GDM1 (cell line): ENCODE measurements around the gene SLC16A11.
"Not testable (repeated sequence)": the region's sequence is repeated elsewhere in the genome, so short reads cannot be mapped to it uniquely, and the experiment has no call there.

Experiments used
- DNase-seq: peaks from one replicate; lab custom pipeline; 2025; lab: John Stamatoyannopoulos, UW

The SLC16A11 gene, protein sequence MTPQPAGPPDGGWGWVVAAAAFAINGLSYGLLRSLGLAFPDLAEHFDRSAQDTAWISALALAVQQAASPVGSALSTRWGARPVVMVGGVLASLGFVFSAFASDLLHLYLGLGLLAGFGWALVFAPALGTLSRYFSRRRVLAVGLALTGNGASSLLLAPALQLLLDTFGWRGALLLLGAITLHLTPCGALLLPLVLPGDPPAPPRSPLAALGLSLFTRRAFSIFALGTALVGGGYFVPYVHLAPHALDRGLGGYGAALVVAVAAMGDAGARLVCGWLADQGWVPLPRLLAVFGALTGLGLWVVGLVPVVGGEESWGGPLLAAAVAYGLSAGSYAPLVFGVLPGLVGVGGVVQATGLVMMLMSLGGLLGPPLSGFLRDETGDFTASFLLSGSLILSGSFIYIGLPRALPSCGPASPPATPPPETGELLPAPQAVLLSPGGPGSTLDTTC

DNA sequence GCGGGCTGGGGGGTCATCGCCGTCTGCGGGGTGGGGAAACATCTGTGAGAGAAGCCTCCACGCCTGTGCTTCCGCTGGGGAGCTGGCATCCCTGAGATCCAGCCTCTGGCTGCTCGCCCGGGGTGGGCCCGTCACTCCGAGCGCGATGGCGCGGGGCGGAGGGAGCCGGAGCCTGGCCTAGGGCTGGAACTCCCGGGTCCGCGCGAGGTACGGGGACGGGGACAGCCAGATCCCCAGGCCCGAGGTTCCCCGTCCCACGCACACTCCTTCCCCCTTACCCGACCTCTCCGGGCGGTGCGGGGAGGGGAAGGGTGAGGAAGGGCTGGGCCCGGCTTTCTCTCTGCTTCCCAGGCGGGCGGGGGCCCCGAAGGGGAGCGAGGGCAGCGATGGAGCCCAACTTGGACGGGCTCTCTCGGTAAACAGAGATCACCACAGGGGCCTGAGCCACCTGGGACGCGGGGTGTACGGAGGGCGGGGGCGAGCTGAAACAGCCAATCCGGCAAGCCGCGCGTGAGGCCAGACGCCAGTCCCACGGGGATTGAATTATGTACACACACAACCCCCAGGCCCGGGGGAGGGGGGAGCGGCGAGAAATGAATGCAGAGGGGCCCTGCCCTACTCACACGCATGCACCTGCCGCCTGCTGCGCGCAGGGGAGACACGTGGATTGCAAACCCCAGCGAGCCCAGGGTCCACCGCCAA, at the start of gene SLC16A11:
SLC16A11 (minus strand) TSS at position 596 of the 702 bp plus-strand sequence; CDS start at position 17, 579 bp downstream.
- no peak for DNase-seq

DNA sequence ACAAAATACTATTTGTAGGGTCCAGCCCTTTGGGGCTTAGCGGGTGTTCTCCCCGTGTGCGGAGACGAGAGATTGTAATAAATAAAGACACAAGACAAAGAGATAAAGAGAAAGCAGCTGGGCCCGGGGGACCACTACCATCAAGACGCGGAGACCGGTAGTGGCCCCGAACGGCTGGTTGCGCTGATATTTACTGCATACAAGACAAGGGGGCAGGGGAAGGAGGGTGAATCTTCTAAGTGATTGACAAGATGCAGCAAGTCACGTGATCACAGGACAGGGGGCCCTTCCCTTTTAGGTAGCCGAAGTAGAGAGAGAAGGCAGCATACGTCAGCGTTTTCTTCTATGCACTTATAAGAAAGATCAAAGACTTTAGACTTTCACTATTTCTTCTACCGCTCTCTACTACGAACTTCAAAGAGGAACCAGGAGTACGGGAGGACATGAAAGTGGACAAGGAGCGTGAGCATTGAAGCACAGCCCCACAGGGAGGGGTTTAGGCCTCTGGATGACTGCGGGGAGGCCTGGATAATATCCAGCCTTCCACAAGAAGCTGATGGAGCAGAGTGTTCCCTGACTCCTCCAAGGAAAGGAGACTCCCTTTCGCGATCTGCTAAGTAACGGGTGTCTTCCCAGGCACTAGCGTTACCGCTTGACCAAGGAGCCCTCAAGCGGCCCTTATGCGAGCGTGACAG, 47.6 kb upstream of the SLC16A11 start:
- DNase-seq = not testable (repeated sequence)

DNA sequence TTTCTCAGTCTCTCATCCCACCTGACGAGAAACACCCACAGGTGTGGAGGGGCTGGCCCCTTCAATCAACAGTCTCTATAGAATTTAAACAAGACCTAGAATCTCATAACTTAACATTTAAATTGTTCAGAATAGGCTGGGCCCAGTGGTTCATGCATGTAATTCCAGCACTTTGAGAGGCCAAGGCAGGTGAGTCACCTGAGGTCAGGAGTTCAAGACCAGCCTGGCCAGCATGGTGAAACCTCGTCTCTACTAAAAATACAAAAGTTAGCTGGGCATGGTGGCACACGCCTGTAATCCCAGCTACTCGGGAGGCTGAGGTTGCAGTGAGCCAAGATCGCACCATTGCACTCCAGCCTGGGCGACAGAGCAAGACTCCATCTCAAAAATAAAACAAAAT, 45.7 kb upstream of the SLC16A11 start:
- DNase-seq = not testable (repeated sequence)

DNA sequence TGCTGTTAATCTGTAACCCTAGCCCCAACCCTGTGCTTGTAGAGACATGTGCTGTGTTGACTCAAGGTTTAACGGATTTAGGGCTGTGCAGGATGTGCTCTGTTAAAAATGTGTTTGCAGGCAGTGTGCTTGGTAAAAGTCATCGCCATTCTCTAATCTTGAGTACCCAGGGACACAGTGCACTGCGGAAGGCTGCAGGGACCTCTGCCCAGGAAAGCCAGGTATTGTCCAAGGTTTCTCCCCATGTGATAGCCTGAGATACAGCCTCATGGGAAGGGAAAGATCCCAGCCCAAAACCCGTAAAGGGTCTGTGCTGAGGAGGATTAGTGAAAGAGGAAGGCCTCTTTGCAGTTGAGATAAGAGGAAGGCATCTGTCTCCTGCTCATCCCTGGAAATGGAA, 44.5 kb upstream of the SLC16A11 start:
- DNase-seq = not testable (repeated sequence)

DNA sequence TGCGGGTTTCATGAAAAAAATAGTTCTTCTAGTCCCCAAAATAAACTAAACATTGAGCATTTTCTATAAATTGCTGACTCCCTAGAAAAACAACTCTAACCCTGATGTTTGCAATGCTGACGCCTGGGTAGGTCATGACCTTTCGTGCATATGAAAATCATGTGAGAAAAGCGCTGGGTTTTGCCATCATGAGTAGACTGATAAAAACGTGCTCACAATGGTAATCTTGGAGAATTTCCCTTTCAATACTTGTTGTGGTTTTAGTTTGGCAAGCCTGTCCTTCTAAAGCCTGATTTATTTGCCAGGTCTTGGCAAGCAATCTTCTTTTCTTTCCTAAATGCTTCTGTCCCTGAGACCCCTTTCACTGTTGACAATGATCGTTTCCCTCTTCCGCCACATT, 40.2 kb upstream of the SLC16A11 start:
- DNase-seq = no peak

DNA sequence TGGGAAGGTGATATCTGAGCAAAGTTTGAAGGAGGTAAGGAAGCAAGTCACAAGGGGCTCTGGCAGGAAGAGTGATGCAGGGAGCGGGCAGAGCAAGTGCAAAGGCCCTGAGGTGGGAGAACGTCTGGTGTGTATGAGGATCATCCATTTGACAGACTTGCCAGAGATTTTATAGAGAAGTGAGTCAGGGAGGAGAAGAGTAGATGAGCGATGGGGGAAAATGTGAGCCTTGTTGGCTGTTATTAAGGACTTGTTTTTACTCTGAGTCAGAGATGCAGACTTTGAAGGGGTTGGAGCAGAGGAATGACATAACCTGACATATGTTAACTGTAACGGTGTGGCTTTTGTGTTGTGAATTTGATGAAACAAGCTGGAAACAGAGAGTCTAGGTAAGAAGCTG, 39.7 kb upstream of the SLC16A11 start:
- DNase-seq = no peak

DNA sequence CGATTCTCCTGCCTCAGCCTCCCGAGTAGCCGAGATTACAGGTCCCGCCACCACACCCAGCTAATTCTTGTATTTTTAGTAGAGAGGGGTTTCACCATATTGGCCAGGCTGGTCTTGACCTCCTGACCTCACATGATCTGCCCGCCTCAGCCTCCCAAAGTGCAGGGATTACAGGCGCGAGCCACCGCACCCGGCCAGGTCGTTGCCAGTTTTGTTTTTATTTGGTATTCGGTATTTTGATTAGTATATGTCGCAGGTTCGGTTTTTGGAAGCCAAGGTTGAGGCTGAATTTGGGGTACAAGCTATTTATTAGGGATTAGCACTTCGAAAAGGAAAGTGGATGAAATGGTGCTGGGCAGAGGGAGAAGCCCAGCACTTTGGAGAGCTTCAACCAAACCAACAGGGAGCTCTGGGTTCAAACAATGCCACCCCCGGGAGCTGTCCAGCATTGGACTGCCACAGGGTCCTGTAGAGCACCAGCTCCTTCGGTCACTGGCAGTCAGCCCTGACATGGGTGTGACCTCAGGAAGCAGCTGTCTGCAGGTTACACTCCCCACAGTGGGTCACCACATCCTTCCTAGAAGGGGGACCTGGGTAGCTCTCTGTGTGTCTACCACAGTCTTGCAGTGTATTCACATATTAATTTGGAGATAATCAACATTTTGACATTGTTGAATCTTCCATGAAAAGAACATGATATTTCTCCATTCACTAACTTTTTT, 37.6 kb upstream of the SLC16A11 start:
- peak; percentile 70 for DNase-seq

DNA sequence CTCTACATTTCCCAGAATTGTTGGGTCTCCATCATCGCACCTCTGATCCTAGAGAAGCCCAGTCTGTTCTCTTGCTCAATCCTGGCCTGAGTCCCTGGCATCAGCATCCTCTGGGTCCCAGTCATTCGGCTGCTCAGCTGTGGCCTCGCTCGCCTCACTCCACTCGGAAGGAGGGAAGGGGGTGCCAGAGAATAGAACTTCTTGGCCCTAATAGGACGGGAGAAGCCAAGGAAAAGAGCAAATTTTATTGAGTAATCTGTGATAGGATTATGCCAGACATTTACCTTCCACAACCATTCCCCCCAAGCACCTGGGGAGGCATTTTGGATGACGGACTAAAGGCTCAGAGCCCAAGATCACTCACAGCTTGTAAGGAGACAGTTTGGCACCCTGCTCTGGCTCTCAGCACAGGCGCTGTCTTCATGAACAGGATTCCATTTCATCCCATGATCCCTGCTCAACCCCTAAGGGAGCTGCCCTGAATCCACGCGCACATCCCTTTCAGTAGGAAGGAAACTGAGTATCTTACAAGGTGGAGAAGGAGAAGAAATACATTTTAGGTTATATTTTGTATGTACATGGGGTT, 36.7 kb upstream of the SLC16A11 start:
- no peak for DNase-seq

DNA sequence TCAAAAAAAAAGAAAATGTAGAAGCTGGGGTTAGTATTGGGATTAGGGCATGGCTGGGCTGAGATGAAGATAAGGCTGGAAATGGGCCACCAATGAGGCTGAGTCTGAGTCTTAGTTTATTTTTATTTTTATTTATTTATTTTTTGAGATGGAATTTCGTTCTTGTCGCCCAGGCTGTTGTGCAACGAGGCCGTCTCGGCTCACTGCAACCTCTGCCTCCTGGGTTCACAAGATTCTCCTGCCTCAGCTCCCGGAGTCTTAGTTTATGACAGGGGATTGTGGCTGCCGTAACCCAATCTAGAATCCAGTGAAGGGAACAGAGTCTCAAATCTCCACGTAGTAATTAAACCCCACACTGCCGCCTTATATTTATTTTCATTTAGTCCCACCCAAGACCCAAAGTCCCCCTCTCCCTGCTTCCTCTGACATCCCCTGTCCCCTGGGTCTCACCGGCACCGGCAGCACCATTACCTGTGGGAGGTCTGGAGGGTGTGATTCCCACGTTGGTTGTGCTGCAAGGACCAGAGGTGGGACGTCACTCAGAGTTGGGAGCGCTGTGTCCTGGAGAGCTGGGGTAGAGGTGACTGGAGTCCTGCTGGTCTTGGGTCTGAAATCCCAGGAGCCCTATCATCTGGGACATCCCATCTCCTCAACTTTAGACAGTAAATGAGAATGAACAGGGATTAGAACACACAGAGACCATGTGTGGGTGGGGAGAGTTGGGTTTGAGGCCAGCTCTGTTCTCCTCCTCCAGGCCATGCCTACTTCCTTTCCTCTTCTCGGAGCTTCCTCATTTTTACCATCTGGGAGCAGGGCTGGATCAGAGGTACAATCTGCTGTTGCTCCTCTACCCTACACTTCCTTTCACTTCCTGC, 35.9 kb upstream of the SLC16A11 start, which contains the start of gene CLEC10A:
CLEC10A (minus strand) TSS at position 671 of the 875 bp plus-strand sequence. CDS start 1,439 bp downstream, outside the sequence.
- DNase-seq = peak; percentile 44

DNA sequence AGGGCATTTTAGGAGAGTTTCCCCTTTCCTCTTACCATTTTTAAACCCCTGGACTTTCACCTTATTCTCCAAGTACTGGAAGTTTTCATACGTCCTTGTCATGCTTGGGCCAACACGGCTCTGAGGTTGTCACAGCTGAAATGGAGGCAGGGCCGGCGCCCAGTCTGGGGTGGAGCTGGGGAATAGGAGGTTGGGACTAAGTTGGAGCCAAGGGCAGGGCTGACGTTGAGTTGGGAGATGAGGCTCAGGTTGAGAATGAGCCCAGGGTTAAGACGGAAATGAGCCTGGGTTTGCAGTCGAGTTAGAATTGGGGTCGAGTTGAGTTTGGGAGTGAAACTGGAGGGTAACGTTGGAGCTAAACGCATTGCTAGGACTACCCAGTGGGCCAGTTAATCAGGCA, 34.8 kb upstream of the SLC16A11 start:
- DNase-seq = no peak

DNA sequence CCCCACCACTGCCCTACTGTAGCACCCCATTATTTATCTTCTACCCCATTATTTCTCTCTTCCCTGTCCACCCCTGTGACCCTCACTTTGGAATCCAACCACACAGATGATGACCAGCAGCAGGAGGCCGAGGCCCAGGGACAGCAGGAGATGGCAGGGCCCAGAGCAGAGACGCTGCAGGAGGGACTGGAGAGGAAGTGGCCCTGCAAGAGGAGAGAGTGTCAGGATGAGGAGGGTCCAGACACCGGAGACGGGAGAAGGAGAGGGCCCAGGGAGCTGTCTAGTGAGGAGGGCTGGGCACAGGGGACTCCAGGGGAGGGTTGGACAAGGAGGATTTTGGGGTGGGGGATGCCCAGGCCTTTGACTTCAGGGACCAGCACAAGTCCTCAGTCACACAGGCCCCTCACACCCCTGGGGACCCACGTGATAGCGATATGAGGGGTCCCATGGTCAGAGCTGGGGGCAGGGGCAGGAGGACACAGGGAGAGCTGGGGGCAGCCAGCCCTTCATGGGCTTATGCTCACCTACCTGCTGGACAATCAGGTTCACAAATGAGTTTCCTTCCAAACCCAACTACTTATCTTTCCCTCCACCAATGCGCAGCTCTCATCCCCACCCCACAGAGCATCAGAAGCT, 34.1 kb upstream of the SLC16A11 start:
- DNase-seq = no peak

DNA sequence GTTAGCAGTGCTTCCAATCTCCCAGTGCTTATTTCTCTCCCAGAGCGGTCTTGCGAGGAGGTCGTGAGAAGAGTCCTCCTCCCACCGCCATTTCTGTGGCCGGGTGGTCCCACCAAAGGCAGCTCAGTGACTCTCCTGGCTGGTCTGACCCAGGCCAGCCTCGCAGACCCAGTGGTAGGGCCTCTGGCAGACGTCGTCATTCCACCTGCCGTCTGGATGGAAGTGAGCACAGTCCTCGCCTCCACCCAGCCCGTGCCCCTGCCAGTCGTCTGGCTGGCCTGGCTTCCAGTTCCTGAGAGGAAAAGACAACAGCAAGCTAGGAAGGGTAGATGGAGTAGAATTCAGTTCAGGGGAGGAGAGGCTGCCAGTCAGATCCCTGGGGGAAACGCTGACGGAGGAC, 31.0 kb upstream of the SLC16A11 start:
- no peak for DNase-seq

DNA sequence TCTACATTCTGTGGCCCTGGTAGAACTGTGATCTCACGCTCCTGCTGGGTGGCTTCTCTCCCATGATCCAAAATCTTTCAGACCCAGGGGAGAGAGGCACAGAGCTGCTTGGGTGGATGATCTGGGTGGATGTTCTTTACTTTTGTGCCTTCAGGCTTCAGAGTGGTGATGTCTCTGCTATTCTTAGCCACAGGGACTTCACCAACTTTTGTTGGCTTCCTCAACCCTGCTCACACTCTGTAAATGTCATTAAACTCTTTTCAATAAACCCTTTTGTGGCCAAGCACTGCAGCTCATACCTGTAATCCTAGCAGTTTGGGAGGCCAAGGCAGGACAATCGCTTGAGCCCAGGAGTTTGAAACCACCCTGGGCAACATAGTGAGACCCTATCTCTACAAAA, 28.5 kb upstream of the SLC16A11 start:
- DNase-seq = no peak

DNA sequence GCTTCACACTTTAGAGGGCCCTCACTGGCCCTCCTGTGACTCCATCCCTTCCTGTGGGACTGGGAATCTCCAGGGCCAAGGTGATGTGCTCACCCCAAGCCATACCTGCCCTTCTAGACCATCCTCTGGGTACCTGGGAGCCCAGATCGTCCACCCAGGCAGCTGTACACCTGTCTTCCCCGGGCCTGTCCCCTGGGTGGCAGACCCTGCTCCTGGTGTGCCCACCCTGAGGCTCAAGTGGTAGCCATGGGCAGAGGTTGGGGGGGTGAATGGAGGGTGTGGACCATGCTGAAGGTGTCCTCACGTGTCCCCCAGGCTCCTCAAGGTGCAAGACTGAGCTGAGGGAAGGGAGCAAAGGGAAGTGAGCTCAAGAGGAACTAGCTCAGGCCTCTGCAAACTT, 26.8 kb upstream of the SLC16A11 start:
- no peak for DNase-seq

DNA sequence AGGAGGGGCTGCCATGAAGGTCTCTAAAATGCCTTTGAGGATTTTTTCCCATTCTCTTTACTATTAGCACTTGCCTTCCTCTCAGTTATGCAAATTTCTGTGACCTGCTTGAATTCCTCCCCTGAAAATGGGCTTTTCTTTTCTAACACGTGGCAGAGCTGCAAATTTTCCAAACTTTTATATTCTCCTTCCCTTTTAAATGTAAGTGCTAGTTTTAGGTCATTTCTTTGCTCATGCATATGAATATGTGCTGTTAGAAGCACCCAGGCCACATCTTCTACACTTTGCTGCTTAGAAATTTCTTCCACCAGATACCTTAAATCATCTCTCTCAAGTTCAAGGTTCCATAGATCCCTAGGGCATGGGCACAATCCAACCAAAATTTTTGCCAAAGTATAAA, 24.4 kb upstream of the SLC16A11 start:
- no peak for DNase-seq

DNA sequence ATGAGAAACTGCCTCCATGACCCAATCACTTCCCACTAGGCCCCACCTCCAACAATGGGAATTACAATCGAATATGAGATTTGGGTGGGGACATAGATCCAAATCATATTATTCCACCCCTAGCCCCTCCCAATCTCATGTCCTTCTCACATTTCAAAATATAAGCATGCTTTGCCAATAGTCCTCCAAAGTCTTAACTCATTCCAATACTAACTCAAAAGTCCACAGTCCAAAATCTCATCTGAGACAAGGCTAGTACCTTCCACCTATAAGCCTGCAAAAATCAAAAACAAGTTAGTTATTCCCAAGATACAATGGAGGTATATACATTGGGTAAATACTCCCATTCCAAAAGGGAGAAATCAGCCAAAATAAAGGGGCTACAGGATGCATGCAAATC, 23.3 kb upstream of the SLC16A11 start:
- DNase-seq = no peak

DNA sequence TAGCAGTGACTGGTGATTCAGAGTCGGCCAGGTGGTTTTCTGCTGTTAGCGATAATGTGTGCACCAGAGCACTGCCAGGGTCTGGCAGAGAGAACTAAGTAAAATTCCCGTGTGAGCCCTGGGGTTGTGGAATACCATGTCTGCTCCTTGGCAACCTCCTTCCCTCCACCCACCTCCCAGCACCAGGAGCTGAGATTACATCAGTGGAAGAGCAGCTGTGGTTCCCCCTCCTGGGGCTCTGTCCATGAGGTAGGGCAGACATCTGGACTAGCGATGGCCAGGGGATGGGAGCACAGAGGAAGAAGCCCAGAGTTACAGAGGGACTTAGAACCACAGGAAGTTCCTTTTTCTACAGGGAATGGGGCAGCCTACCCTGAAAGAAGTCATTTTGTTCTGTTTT, 20.4 kb upstream of the SLC16A11 start:
- no peak for DNase-seq

DNA sequence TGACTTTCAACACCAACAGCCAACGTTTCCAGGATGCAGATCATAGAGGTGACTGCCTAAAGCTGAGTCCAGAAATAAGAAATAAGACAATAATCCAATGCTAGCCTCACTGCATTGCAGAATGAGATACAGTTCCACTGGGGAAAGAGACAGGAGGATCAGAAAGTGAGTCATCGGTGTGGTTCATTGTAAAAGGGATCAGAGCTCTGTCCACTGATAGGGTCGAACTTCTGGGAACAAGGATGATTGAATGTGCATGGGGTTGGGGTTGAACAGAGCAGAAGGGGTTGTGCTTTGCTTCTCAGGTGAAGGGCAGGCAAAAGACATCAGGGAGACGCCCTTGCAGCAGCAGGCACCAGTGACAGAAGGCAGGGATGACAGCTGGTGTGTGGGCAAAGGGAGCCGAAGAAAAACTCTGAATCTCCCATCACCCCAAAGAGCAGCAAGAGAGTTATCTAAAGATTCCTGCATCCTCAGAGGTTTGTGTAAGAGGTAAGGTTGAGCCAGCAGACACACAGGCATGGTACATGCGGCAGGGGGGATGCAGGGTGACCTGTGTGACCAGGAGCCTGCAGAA, 19.7 kb upstream of the SLC16A11 start:
- DNase-seq = no peak

DNA sequence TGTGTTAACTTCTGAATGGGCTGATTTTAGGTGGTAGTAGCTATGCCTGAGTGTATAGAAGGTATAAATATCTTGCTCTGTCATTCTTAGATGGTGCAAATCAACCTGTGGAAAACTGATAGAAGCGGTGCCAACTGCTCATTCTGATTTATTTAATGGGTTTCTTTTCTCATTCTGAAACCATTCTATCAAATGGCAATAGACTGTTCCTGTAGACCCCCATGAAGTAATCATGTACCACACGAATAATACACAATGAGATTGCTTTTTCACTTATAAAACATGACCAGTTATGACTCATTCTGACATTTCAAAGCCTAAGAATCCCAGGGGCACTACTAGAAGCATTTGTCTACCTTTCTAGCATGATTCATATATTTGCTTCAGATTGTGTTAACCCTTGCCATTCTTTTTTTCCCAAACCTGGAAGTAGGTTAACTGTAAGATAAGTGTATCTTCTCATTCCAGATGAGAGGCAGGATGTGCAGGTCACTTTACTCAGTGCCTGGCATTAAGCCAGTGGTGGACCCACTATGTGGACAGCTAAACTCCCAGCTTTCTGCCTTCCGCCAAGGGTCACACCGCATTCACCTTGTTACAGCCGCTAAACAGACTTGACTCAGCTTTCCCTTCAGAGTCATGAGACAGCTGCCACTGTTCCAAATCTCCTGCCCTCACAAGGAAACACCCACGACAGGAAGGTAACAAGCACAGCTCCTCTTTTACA, 16.4 kb upstream of the SLC16A11 start:
- no peak for DNase-seq
